GM19324 (cell line): Measurements from ENCODE around the gene CDC25B.

Source experiments
- ATAC-seq: cut with Tn5 transposase; IDR thresholded peaks from one replicate; pipeline ENCODE4 v1.9.1; 2021; ENCODE audit warnings: mild to moderate bottlenecking, moderate library complexity; ENCODE audit not compliant: unreplicated experiment, low FRiP score

CDC25B gene

DNA sequence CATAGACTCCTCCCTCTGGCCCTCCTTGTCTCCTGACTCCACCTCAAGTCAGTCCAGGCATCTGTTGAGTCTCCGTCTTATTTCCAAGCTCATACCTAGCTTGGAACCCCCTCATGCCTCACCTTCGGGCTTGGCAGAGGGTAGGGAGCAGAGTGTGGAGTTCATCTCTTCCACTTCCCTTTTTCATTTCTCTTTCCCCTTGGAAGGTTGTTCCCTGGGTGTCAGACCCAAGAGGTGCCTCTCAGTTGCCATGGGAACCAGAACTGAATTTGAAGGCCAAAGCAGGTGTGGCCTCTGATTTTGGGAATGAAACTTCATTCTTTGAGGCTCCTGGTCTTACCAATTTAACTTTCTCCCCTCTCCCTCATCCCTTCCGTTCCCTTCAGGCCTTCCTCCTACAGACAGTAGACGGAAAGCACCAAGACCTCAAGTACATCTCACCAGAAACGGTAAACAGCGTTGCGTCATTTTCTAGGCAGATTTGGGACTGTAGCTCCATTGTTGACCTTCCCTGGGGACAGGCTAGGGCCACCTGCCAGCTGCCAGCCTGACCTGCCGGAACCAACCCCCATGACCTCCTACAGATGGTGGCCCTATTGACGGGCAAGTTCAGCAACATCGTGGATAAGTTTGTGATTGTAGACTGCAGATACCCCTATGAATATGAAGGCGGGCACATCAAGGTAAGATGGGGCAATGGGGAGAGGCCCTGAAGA is 6.6 kb downstream of the CDC25B start:
- no peak for ATAC-seq

DNA sequence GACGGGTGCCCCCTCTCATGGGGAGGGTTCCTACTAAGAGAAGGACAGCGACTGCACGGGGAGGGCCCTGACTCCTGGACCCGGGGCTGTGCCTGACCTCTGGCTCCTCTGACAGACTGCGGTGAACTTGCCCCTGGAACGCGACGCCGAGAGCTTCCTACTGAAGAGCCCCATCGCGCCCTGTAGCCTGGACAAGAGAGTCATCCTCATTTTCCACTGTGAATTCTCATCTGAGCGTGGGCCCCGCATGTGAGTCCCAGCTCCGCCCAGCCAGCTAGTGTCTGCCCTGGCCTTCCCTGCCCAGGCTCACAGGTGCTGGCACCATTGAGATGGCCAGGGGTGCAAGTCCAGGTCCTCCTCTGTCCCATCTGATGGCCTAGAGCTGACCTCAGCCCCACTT is 7.2 kb downstream of the CDC25B start:
- no peak for ATAC-seq

DNA sequence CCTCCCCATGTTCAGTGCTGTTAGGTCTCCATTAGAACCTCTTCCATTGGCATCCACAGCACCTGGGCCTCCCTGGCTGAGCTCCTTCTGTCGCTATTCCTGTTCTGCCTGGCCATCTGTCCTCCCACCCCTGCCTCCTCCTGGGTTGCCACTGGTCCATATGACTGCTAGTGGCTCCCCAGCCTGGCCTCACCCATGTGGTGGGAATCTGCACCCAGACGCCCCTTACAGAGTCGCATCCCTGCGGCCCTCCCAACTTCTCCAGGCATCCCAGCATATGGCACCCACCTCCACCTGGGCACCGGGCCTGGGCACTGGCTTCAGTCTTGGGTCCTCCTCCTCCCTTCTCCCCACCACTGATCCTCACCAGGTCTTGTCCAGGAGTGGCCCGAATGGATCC is 7.7 kb downstream of the CDC25B start:
- ATAC-seq, result no peak

DNA sequence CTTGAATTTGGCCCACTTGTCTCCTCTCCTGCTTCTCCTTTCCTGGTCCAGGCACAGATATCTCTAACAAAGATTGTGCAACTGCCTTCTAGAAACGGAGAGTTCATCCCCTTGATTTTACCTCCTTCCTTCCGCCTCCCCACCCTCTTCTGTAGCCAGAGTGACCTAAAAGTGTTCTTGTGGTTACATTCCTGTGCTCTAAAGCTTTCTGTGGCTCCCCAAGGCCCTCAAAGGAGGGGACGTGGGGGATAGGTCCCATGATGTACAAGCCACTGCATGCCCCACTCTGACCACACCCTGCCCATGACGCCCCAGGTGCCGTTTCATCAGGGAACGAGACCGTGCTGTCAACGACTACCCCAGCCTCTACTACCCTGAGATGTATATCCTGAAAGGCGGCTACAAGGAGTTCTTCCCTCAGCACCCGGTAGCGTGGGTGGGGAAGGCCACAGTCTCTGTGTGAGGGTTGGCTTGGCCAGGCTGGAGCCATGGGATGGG is 8.2 kb downstream of the CDC25B start:
- ATAC-seq, result no peak

DNA sequence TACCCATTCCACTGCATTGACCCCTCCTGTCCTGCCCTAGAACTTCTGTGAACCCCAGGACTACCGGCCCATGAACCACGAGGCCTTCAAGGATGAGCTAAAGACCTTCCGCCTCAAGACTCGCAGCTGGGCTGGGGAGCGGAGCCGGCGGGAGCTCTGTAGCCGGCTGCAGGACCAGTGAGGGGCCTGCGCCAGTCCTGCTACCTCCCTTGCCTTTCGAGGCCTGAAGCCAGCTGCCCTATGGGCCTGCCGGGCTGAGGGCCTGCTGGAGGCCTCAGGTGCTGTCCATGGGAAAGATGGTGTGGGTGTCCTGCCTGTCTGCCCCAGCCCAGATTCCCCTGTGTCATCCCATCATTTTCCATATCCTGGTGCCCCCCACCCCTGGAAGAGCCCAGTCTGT is 8.7 kb downstream of the CDC25B start:
- ATAC-seq, result no peak

DNA sequence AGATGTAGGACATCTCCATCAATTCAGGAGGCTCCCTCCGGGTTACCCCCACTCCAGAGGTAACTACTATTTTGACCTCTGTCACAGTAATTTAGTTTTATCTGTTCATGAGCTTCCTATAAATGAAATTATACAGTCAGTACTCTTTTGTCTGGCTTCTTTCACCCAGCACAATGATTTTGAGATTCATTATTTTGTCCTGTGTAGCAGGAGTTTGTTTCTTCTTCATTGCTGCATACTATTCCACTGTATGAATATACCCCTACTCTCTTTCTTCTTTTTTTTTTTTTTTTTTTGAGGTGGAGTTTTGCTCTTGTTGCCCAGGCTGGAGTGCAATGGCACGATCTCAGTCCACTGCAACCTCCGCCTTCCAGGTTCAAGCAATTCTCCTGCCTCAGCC is 12.4 kb downstream of the CDC25B start:
- no peak for ATAC-seq

DNA sequence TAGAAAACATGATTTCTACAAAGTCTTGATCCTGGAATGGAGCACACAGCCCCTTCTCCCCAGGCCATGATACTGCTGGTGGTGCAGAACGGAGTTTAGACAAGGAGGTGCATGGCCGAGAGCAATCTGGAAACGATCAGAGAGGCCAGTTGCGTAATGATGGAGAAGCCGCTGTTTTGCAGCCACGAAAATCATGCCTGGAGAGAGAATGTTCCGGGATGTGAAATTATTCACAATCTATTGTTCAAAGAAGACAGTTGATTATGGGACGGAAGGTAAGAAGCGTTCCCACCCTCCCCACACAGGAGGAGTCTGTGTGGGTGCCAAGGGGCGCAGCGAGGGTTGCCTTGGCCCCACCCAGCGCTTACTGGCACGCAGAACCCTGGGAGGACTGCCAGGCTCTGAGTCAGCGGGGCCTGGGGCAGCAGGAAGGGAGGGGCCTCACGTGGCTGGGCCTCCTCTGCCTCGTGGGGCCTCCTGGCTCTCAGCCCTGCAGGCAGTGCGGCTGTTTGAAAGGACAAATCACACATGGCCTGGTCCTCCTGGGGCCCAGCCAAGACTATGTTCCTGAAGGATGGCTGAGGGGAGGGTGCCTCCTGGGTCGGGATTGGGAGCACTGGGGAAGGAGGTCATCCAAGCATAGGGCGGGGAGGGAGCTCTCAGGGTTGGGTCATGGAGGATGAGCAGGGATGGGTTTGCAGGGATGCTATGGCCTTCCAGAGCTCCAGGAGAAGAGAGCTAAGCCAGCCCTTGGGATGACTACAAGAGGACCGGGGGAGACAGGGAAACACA is 15.6 kb downstream of the CDC25B start:
- ATAC-seq, result no peak

DNA sequence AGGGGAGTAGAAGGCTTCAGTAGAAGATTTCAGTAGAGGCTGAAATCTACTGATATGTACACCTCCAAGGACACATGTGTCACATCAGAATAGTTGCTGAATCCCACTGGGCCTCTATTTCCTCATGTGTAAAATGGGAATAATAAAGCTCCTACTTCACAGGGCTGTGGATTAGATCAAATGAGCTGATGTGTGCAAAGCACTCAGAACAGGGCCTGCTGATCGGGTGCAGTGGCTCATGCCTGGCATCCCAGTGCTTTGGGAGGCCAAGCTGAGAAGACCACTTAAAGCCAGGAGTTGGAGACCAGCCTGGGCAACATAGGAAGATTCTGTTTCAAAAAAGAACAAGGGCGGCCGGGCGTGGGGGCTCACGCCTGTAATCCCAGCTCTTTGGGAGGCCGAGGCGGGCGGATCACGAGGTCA is 16.2 kb downstream of the CDC25B start:
- ATAC-seq, result no peak

DNA sequence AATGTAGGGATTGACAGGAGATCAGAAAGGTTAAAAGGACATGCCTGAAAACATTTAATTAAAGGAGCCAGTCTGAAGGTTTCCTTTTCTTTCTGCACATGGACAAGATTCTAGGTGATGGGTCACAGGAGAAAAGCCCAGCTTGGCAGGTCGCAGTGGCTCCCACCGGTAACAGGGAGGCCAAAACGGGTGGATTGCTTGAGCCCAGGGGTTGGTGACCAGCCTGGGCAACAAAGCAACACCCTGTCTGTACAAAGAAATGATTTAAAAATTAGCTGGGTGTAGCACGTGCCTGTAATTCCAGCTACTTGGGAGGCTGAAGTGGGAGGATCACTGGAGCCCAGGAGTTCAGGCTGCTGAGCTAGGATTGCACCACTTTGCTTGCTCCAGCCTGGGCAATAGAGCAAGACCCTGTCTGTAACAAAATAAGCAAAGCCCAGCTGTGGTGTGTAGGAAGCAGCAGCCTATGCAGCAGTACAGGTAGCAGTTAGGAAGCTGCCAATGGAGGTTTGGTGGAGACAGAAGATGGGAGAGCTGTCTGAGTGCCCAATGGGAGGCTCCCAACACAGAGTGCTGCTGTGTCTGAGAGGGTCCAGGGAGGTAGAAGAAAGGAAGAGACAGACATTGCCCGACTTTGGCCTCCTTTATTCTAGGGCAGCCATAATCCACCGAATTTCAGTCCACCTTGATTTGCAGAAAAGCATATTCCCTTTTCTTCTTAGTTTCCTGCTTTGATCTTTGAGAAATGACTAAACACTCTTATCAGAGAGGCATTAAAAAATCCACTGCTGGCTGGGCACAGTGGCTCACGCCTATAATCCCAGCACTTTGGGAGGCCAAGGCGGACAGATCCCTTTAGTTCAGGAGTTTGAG is 17.1 kb downstream of the CDC25B start:
- no peak for ATAC-seq

DNA sequence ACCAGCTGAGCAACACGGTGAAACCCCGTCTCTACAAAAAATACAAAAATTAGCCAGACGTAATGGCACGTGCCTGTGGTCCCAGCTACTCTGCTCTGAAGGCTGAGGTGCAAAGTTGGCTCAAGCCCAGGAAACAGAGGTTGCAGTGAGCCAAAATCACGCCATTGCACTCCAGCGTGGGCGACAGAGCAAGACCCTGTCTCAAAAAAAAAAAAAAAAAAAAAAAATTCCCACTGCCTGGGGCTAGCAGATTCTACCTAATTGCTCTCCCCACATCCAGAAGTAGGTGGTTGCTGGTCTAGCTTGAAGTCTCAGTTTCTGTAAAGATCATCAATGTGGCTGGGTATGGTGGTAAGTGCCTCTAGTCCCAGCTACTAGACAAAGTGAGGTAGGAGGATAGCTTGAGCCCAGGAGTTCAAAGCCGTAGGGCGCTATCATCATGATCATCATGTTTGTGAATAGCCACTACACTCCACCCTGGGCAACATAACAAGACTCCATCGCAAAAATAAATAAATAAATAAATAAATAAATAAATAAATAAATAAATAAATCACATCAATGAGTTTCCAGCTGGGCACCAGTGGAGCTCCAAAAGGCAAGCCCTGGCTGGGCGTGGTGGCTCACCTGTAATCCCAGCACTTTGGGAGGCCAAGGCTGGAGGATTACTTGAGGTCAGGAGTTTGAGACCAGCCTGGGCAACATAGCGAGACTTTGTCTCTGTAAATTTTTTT is 17.9 kb downstream of the CDC25B start:
- no peak for ATAC-seq

DNA sequence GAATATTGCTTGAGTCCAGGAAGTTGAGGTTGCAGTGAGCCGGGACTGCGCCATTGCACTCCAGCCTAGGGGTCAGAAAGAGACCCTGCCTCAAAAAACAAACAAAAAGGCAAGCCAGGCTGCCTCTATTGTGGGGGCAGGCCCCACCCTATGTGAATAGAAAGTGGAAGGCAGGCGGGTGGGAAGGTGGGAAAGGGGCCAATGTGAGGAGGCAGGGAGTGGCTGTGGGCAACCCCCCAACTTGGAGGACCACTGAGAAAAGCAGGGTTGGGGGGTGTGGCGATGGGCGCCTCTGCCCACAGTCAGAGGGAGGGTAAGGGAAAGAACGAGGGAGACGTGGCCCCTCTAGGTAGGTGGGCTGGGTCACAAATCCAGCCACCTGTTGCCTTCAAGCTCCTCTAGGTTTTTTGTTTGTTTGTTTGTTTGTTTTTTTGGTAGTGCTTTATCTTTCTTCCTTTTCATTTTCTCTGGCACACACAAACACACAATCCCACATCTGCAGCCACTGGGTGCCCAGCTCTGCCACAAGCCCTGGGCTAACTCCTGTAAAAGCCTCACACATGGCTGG is 18.9 kb downstream of the CDC25B start:
- ATAC-seq, result no peak

DNA sequence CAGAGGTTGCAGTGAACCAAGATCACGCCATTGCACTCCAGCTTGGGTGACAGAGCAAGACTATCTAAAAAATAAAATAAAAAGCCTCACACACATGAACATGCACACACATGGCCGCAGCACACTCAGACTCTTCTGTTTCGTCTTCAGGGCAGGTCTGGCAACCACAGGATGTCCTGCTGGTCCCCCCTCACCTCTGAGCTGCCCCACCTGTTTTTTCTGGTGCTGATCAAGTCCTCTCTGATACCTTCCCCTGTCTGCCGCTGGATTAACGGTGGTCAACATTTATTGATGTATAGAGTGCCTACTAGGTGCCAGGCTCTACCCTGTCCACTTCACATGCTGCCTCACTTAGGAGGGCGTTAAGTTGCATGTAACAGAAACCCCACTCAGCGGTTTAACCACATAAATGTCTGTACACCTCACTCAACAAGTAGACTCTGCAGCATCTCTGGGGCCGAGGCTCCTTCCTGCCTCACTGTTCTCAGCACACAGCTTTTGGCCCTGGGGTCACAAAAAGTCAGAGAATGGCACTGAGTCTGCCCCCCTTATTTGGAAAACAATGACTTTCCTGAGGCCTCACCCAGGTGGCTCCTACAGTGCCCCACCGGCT is 19.7 kb downstream of the CDC25B start:
- no peak for ATAC-seq

DNA sequence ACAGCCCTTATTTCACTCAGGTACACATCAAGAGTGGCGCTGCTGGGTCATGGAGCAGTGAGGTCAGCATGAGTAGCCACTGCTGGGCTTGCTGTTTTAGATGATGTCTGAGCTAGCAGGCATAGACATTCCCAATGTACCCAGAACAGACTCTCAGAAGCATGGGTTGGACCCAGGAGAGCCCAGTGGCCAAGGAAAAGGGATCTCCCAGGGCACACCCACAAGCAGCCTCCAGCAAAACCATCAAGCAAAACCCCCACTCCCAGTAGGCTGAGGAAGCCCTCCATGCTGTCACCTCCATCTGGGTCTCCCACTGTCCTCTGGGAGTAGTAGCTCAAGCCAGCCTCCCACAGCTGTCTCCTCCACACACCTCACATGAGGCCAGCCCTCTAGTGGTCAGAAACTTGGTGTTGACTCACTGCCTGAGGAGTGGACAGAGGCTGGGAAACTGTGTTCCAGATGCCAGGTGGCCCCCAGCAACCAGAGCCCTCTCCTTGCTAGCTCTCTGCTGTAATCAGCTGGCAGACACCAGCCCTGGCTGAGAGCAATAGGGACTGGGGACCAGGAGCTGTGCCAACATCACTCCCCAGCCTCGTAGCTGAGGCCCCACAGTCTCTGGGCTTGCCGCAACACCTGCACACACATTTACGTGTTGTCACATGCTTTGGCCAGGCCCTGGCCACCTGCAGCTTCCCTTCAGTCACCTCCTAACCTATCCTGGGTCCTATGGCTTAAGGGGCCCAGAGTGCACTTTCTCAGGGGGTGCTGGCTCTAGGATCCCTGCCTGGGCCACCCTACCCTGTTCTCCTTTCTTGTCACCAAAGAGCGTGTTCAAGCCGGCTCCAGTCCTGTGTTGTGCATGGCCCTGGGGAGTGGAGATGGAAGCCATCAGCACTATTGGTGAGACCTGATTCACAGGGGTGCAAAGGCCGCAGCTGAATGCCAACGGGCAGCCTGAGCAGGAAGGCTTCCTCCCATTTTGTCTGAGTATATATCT is 22.3 kb downstream of the CDC25B start:
- ATAC-seq, result no peak

DNA sequence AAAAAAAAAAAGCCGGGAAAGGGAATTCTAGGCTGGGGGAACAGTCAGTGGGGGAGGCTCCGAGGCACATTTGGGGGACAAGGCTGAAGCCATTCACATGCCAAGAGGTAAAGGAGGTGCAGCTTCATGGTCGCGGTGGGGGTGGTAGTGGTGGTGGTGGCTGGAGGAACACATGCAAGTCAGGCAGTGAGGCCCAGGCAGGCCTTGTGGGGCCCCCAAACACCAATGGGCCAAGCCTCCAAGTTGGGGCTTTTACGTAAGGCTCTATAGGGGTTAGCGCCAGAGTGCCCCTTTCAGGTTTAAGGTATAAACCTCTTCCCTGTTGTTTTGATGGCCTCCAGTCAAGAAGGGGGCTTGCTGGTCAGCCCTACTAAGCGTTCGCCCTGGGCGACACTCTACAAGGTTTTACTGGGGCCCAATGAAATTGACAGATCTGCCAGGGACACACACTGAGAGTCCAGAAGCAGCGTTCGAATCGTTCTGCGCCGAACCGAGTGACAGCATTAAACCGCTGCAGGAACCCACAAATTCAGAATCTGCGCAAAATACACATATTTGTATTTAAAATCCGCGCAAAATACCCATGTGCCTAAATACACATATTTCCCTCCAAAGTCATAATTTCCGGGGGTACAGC is 23.4 kb downstream of the CDC25B start:
- ATAC-seq, result no peak

DNA sequence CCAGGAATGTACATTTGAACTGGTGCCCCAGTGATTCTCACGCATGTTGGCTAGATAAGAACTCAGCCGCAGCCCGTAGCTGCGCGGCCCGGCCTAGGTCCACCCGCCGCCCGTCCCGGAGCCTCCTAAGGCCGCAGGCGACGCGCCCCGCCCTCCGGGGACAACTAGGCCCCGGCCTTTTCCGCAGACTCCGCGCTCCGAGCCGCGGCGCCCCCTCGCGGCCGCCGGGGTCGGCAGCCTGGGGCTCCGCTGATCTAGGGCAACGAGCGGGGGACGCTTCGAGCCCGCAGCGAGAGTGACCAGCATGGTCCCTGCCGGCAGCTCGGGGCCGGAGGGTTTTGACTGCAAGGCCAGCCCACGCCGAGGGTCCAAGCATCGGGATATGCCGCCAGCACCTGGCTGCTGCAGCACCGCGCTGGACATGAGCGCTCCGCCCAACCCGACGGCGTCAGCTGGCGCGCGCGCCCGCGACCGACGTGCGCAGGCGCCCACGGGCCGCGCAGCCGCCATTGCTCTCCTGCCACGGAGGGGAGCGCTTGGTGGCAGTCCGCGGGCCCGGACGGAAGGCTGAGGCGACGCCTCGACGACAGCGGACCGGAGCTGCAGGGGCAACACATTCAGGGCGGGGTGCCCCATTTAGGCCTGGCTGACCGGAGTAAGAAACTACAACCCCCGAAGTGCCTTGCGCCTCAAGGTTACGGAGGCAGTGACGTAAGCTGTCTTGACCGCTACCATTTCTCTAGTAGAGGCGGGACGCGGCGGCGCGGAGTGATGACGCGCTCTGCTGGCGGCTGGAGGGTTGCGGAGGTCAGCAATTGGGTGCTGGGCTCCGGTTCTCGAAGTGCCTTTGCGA is 24.2 kb downstream of the CDC25B start, which contains the start of gene AP5S1:
AP5S1 (plus strand) TSS at position 500 of the 853 bp plus-strand sequence. CDS start 1,571 bp downstream, outside the sequence.
- ATAC-seq, result peak; percentile 92

DNA sequence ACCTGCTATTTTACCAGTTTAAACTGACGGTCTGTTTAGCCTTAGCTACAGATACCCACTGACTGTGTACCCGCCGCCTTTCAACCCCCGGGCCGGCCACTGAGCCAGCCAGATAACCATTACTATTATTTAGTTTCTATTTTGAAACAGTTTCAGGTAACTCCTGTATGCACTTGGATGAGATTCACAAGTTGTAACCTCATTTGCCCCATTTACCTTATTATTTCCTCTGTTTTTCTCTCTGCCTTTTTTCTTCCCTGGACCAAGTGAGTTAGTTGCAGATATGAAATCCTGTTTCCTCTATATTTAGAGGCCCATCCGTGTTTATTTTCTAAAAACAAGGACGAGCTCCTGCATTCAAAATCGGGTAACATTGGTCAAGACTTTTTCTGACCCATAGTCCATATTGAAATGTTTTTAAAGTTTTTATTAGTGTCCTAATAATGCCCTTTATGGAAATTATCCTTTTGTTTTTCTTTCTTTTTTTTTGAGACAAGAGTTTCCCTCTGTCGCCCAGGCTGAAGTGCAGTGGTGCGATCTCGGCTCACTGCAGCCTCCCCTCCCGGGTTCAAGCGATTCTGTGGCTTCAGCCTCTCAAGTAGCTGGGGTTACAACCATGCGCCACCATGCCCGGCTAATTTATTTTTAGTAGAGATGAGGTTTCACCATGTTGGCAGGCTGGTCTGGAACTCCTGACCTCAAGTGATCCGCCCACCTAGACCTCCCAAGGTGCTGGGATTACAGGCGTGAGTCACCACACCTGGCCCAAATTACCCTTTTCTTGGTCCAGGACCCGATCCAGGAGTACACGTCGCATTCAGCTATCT is 25.0 kb downstream of the CDC25B start:
- ATAC-seq, result no peak
